ENCODE results near the gene SPRTN.

GRCh38 chr1:231318015-231318355 is 20.1 kb upstream of the SPRTN start:
- TF ChIP-seq CTCF (conservative IDR thresholded peaks at IDR 0.05; ENCODE audit: low read depth, low read length) (no peak), MAZ (IDR thresholded peaks at IDR 0.05; ENCODE audit: borderline replicate concordance, low read depth, low read length) (no peak), MAFK (IDR thresholded peaks at IDR 0.05; ENCODE audit: low read depth, low read length) (no peak), NFE2L2 (IDR thresholded peaks at IDR 0.05; ENCODE audit: low read depth, low read length) (no peak), RFX5 (IDR thresholded peaks at IDR 0.05; ENCODE audit: low read depth, low read length) (no peak), POLR2A (IDR thresholded peaks at IDR 0.05; ENCODE audit: low read depth, low read length) (no peak), CHD1 (IDR thresholded peaks at IDR 0.05; ENCODE audit: low read depth, low read length) (no peak), RAD21 (IDR thresholded peaks at IDR 0.05; ENCODE audit: low read length) (no peak)
